ACC112 (cell line): ENCODE measurements around the gene LRRC47.

ENCODE experiments used
- H2AFZ ChIP-seq: fragments of 200-600 bp; sonication (generic); one replicate; pipeline ENCODE4 v1.6.0; 2017; ENCODE audit warnings: antibody characterized with exemption, low read length; ENCODE audit not compliant: unreplicated experiment
- H3K27ac ChIP-seq: fragments of 200-600 bp; sonication (generic); 2 replicates; pipeline ENCODE4 v1.5.1; 2014; ENCODE audit warnings: low read depth, mild to moderate bottlenecking, antibody characterized with exemption, low read length, moderate library complexity
- H3K27me3 ChIP-seq: fragments of 200-600 bp; sonication (generic); 2 replicates; pipeline ENCODE4 v1.6.1; 2014; ENCODE audit warnings: mild to moderate bottlenecking, antibody characterized with exemption, low read length, moderate library complexity, mixed read lengths; ENCODE audit not compliant: insufficient read depth
- H3K36me3 ChIP-seq: fragments of 200-600 bp; sonication (generic); 2 replicates; pipeline ENCODE4 v1.6.1; 2016; ENCODE audit warnings: mild to moderate bottlenecking, antibody characterized with exemption, low read length, moderate library complexity, mixed read lengths; ENCODE audit not compliant: insufficient read depth
- H3K4me1 ChIP-seq: fragments of 200-600 bp; sonication (generic); one replicate; pipeline ENCODE4 v1.6.1; 2016; ENCODE audit warnings: low read length, mixed read lengths; ENCODE audit not compliant: insufficient read depth, unreplicated experiment, control insufficient read depth
- H3K4me3 ChIP-seq: fragments of 200-600 bp; sonication (generic); 2 replicates; pipeline ENCODE4 v1.5.1; 2014; ENCODE audit warnings: mild to moderate bottlenecking, low read depth, low read length
- H3K79me2 ChIP-seq: fragments of 200-600 bp; sonication (generic); one replicate; pipeline ENCODE4 v1.6.0; 2016; ENCODE audit warnings: low read length; ENCODE audit not compliant: control insufficient read depth, unreplicated experiment, insufficient read depth

The LRRC47 gene

DNA sequence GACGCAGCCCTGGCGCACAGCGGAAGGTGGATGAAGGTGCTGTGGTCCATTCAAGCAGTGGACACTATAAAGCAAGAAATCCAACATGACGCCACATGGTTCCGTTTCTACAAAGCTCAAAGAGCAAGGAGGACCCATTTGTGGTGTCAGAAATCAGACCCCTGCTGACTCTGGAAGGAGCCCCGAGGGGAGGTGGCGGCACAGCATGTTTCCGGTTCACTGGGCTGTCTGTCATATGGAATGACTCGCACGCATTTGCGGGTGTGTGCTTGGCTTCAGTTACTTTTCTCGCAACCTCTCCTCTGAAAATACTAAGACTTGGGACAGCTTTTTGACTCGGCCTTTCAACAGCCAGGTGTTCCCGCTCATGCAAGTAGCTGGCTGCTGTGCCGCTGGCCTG lies 29.1 kb upstream of the LRRC47 start:
- Histone ChIP-seq H3K27me3 (no peaks in the 10 kb centered on the region), H3K27ac (no peak overlapping the region), H2AFZ (no peak overlapping the region), H3K4me3 (no peak overlapping the region), H3K79me2 (no peaks in the 10 kb centered on the region), H3K36me3 (0 out of 2 replicates have a peak, but pooled peaks cover 5% of the 10 kb centered on the region), H3K4me1 (no peaks in the 10 kb centered on the region)

DNA sequence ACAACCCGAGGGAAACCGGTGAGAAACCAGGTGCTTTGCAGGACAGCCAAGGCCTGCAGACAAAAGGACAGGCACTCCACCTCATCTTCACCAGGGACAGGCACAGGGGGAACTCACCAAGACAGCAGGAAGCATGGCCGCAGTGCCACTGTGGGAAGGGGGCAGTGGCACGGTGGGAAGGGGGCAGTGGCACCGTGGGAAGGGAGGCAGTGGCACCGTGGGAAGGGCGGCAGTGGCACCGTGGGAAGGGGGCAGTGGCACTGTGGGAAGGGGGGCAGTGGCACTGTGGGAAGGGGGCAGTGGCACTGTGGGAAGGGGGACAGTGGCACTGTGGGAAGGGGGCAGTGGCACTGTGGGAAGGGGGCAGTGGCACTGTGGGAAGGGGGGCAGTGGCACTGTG lies 28.4 kb upstream of the LRRC47 start:
- Histone ChIP-seq H3K36me3 (0 out of 2 replicates have a peak, but pooled peaks cover 5% of the 10 kb centered on the region), H3K79me2 (no peaks in the 10 kb centered on the region), H3K27me3 (no peaks in the 10 kb centered on the region), H3K4me1 (no peaks in the 10 kb centered on the region), H3K4me3 (no peak overlapping the region), H2AFZ (no peak overlapping the region), H3K27ac (no peak overlapping the region)

DNA sequence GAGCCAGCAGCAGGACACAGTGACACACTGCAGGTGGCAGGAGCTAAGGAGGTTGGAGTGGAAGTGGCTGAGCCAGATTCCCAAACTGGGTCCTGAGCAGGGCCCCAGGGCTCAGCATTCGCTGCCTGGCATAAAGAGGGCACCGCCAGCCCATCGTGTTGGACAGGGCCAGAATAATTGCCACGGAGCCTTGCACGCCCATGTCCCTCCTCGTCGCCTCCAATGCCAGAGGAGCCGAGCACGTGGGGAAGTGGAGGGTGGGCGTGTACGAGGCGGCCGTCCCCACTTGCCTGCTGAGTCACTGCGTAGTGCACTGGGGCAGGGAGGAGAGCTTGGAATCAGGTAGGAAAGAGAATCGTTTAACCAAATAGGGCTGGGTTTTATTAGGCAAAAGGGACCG lies 26.1 kb upstream of the LRRC47 start:
- no peak overlapping the region for H3K4me3 ChIP-seq
- no peaks in the 10 kb centered on the region for H3K27me3 ChIP-seq
- no peaks in the 10 kb centered on the region for H3K79me2 ChIP-seq
- no peak overlapping the region for H3K27ac ChIP-seq
- no peaks in the 10 kb centered on the region for H3K4me1 ChIP-seq
- H2AFZ ChIP-seq = no peak overlapping the region
- 0 out of 2 replicates have a peak, but pooled peaks cover 5% of the 10 kb centered on the region for H3K36me3 ChIP-seq

GRCh38 chr1:3821908-3822307 lies 25.6 kb upstream of the LRRC47 start:
- no peaks in the 10 kb centered on the region for H3K4me1 ChIP-seq
- 0 out of 2 replicates have a peak, but pooled peaks cover 5% of the 10 kb centered on the region for H3K36me3 ChIP-seq
- no peaks in the 10 kb centered on the region for H3K79me2 ChIP-seq
- H3K27ac ChIP-seq = no peak overlapping the region
- H3K4me3 ChIP-seq = no peak overlapping the region
- no peaks in the 10 kb centered on the region for H3K27me3 ChIP-seq
- no peak overlapping the region for H2AFZ ChIP-seq

- 0 out of 2 replicates have a peak, but pooled peaks cover 5% of the 10 kb centered on the region for H3K36me3 ChIP-seq
- no peaks in the 10 kb centered on the region for H3K27me3 ChIP-seq
- H2AFZ ChIP-seq = no peak overlapping the region
- H3K79me2 ChIP-seq = no peaks in the 10 kb centered on the region
- H3K27ac ChIP-seq = no peak overlapping the region
- H3K4me3 ChIP-seq = no peak overlapping the region
- no peaks in the 10 kb centered on the region for H3K4me1 ChIP-seq
These were observed 25.1 kb upstream of the LRRC47 start for GRCh38 chr1:3821447-3821846.

- H3K36me3 ChIP-seq = 0 out of 2 replicates have a peak, but pooled peaks cover 5% of the 10 kb centered on the region
- no peak overlapping the region for H2AFZ ChIP-seq
- H3K27me3 ChIP-seq = no peaks in the 10 kb centered on the region
- no peaks in the 10 kb centered on the region for H3K4me1 ChIP-seq
- no peaks in the 10 kb centered on the region for H3K79me2 ChIP-seq
- no peak overlapping the region for H3K4me3 ChIP-seq
- H3K27ac ChIP-seq = no peak overlapping the region
These were observed 24.7 kb upstream of the LRRC47 start for GRCh38 chr1:3821004-3821403.

- Histone ChIP-seq H3K4me1 (no peaks in the 10 kb centered on the region), H3K36me3 (0 out of 2 replicates have a peak, but pooled peaks cover 2% of the 10 kb centered on the region), H2AFZ (no peak overlapping the region), H3K27ac (no peak overlapping the region), H3K4me3 (no peak overlapping the region), H3K27me3 (no peaks in the 10 kb centered on the region), H3K79me2 (no peaks in the 10 kb centered on the region)
These were observed 24.0 kb upstream of the LRRC47 start for GRCh38 chr1:3820316-3820715.

DNA sequence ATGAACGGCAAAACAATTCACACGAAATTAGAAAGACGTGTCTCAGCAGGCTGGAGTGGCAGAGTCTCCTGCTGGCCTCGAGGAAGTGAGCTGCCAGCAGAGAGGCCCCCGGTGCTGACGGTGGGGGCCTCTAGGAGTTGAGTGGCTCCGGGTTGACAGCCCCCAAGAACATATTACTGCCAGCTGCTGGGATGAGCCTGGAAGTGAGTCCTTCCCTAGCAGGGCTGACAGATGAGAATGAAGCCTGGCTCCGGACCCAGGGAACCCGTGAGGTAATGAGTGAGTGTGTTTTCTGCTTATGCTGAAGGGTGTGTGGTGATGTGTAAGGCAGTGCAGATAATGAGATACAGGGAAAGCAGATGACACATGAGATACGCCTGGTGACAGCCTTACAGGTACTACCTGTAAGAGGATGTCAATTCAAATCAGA lies 23.5 kb upstream of the LRRC47 start:
- Histone ChIP-seq H3K27ac (no peak overlapping the region), H3K4me3 (no peak overlapping the region), H3K4me1 (no peaks in the 10 kb centered on the region), H3K27me3 (no peaks in the 10 kb centered on the region), H3K36me3 (no peaks in the 10 kb centered on the region), H2AFZ (no peak overlapping the region), H3K79me2 (no peaks in the 10 kb centered on the region)

GRCh38 chr1:3817821-3818597 lies 21.7 kb upstream of the LRRC47 start:
- Histone ChIP-seq H3K27me3 (no peaks in the 10 kb centered on the region), H3K27ac (no peak overlapping the region), H3K79me2 (no peaks in the 10 kb centered on the region), H3K4me3 (no peak overlapping the region), H3K4me1 (no peaks in the 10 kb centered on the region), H3K36me3 (no peaks in the 10 kb centered on the region), H2AFZ (no peak overlapping the region)

DNA sequence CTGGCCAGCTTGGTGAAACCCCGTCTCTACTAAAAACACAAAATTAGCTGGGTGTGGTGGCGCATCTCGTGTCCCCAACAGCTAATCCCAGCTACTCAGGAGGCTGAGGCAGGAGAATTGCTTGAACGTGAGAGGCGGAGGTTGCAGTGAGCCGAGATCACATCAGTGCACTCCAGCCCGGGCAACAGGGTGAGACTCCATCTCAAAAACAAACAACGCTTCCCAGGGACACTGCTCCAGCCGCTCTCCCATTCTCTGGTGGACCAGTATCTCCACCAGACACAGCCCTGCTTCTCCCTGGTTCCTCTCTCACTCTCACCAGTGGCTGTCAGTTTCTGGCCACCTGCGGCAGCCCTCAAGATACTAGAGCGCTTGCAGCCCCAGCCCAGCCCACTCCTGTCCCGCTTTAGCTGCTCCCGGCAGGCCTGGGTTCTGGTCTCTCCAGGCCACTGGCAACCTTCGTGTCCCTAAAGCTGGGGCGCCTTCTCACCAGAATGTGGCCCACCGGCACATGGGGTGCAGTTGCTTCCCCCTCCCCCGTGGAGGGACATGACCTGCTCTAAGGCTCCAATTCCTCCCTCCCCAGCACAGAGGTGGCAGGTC lies 20.9 kb upstream of the LRRC47 start:
- Histone ChIP-seq H3K27ac (no peak overlapping the region), H3K4me3 (no peak overlapping the region), H3K79me2 (no peaks in the 10 kb centered on the region), H2AFZ (no peak overlapping the region), H3K36me3 (no peaks in the 10 kb centered on the region), H3K4me1 (no peaks in the 10 kb centered on the region), H3K27me3 (no peaks in the 10 kb centered on the region)
